ENCODE measurements around the gene DIABLO.
"Not testable (repeated sequence)": the region's sequence is repeated elsewhere in the genome, so short reads cannot be mapped to it uniquely, and the experiment has no call there.

Gene DIABLO

GRCh38 chr12:122225683-122226365 lies at the start of gene DIABLO:
TSS of gene DIABLO (minus strand) at chr12:122226052. CDS start at chr12:122226014, 38 bp downstream.
- DNase-seq, result peak; percentile 100
- ATAC-seq, result peak; percentile 95

- no peak for DNase-seq
Observed at GRCh38 chr12:122275459-122275858, 49.6 kb upstream of the DIABLO start.

GRCh38 chr12:122266230-122266901 lies 40.5 kb upstream of the DIABLO start, which contains the start of gene VPS33A:
TSS of gene VPS33A (minus strand) at chr12:122266494. CDS start at chr12:122266408, 86 bp downstream.
- peak; percentile 94 for ATAC-seq
- peak; percentile 96 for DNase-seq

More at GRCh38 chr12:122275459-122275858, 49.6 kb upstream of the DIABLO start:
- no peak for ATAC-seq

- ATAC-seq (peak; percentile 44), DNase-seq (no peak)
Observed at GRCh38 chr12:122265886-122266229, 40.0 kb upstream of the DIABLO start.

- DNase-seq (no peak), ATAC-seq (no peak)
Observed at GRCh38 chr12:122265476-122265875, 39.6 kb upstream of the DIABLO start.

- not testable (repeated sequence) for ATAC-seq, DNase-seq
Observed at GRCh38 chr12:122260735-122261134, 34.9 kb upstream of the DIABLO start.

GRCh38 chr12:122258939-122259338 lies 33.1 kb upstream of the DIABLO start:
- not testable (repeated sequence) for ATAC-seq, DNase-seq

GRCh38 chr12:122258462-122258861 lies 32.6 kb upstream of the DIABLO start:
- ATAC-seq, DNase-seq: not testable (repeated sequence)

GRCh38 chr12:122250536-122250935 lies 24.7 kb upstream of the DIABLO start:
- no peak for DNase-seq
- ATAC-seq, result no peak

- DNase-seq (no peak), ATAC-seq (no peak)
Observed at GRCh38 chr12:122250047-122250446, 24.2 kb upstream of the DIABLO start.

- no peak for DNase-seq
- no peak for ATAC-seq
Observed at GRCh38 chr12:122245553-122245952, 19.7 kb upstream of the DIABLO start.

GRCh38 chr12:122244565-122245371 lies 18.9 kb upstream of the DIABLO start:
- DNase-seq, result no peak

GRCh38 chr12:122243965-122244364 lies 18.1 kb upstream of the DIABLO start:
- ATAC-seq (no peak), DNase-seq (no peak)

More at GRCh38 chr12:122244565-122245371, 18.9 kb upstream of the DIABLO start:
- peak; percentile 65 for ATAC-seq

- DNase-seq, result no peak
- ATAC-seq, result no peak
Observed at GRCh38 chr12:122238861-122239260, 13.0 kb upstream of the DIABLO start.

GRCh38 chr12:122235741-122236140 lies 9.9 kb upstream of the DIABLO start:
- DNase-seq (no peak), ATAC-seq (no peak)

GRCh38 chr12:122232691-122233090 lies 6.8 kb upstream of the DIABLO start:
- DNase-seq (no peak), ATAC-seq (no peak)

GRCh38 chr12:122230798-122231197 lies 4.9 kb upstream of the DIABLO start:
- DNase-seq (no peak), ATAC-seq (no peak)

- ATAC-seq (no peak), DNase-seq (no peak)
Observed at GRCh38 chr12:122228092-122228491, 2.2 kb upstream of the DIABLO start.

- ATAC-seq, result no peak
- peak; percentile 51 for DNase-seq
Observed at GRCh38 chr12:122227341-122227740, 1.5 kb upstream of the DIABLO start.

- DNase-seq (no peak), ATAC-seq (no peak)
Observed at GRCh38 chr12:122226366-122227125, 694 bp upstream of the DIABLO start.

GRCh38 chr12:122216445-122216844 lies 9.4 kb downstream of the DIABLO start:
- no peak for DNase-seq
- no peak for ATAC-seq

- no peak for DNase-seq
- no peak for ATAC-seq
Observed at GRCh38 chr12:122215771-122216170, 10.1 kb downstream of the DIABLO start.

Measured in stimulated activated naive CD8-positive, alpha-beta T cell treated with anti-CD3 and anti-CD28 coated beads, Interleukin-15, Interleukin-2, amounts not matched to agents 100 U/mL and 50 U/mL, for 24 hours (primary cell).